HepG2 (cell line): ENCODE data around the gene FAM209A.

ENCODE experiments used
- CTCF ChIP-seq: sonication (generic); formaldehyde crosslinking; IDR thresholded peaks from 2 replicates; pipeline ENCODE4 v1.5.0; 2020; ENCODE audit warnings: mild to moderate bottlenecking, missing genetic modification reagents, moderate library complexity
- MAFK ChIP-seq, 2 experiments: IDR thresholded peaks in 1 of 2; conservative IDR thresholded peaks in 1 of 2; 2 replicates each; pipeline ENCODE4 v1.6.1; 2011; ENCODE audit warnings: improper control_type of control experiment in 2 of 2, low read length in 2 of 2
- NFAT5 ChIP-seq: sonication (generic); formaldehyde crosslinking; IDR thresholded peaks from 2 replicates; pipeline ENCODE4 v1.4.0; 2020; ENCODE audit warnings: missing genetic modification reagents
- NFE2L2 ChIP-seq: fragments of 150-350 bp; IDR thresholded peaks from 2 replicates; pipeline ENCODE4 v1.6.1; 2014; ENCODE audit warnings: low read length
- POLR2A ChIP-seq, 2 experiments: IDR thresholded peaks; 2 replicates each; pipeline ENCODE4 v1.6.1; 2011; ENCODE audit warnings: low read depth in 2 of 2, low read length in 2 of 2, mild to moderate bottlenecking in 1 of 2, moderate library complexity in 1 of 2; ENCODE audit not compliant: insufficient read depth in 1 of 2
- RELA ChIP-seq: sonication (generic); formaldehyde crosslinking; IDR thresholded peaks from 2 replicates; pipeline ENCODE4 v1.4.0; 2020; ENCODE audit warnings: missing genetic modification reagents
- SNAPC5 ChIP-seq: sonication (generic); formaldehyde crosslinking; IDR thresholded peaks from 2 replicates; pipeline ENCODE4 v1.8.1; 2023; ENCODE audit warnings: mild to moderate bottlenecking, missing genetic modification reagents, borderline replicate concordance
- SRF ChIP-seq: IDR thresholded peaks from 2 replicates; pipeline ENCODE4 v1.6.1; 2011; ENCODE audit warnings: mild to moderate bottlenecking, low read depth, low read length, moderate library complexity
- ZC3H4 ChIP-seq: sonication (generic); formaldehyde crosslinking; IDR thresholded peaks from 2 replicates; pipeline ENCODE4 v1.4.0; 2020; ENCODE audit warnings: missing genetic modification reagents, borderline replicate concordance
- ZFYVE20 ChIP-seq: sonication (generic); formaldehyde crosslinking; IDR thresholded peaks from 2 replicates; pipeline ENCODE4 v1.8.0; 2023; ENCODE audit warnings: low read depth, mild to moderate bottlenecking, moderate library complexity, missing genetic modification reagents, borderline replicate concordance
- ZNF121 ChIP-seq: sonication (generic); formaldehyde crosslinking; IDR thresholded peaks from 2 replicates; pipeline ENCODE4 v1.5.0; 2020; ENCODE audit warnings: mild to moderate bottlenecking, missing genetic modification reagents
- ZNF274 ChIP-seq: sonication (generic); formaldehyde crosslinking; IDR thresholded peaks from 2 replicates; pipeline ENCODE4 v1.5.1; 2020; ENCODE audit warnings: mild to moderate bottlenecking, missing genetic modification reagents
- ZNF530 ChIP-seq: sonication (generic); formaldehyde crosslinking; IDR thresholded peaks from 2 replicates; pipeline ENCODE4 v1.5.0; 2020; ENCODE audit warnings: low read depth, mild to moderate bottlenecking, missing genetic modification reagents
- ZZZ3 ChIP-seq: sonication (generic); formaldehyde crosslinking; IDR thresholded peaks from 2 replicates; pipeline ENCODE4 v1.4.0; 2020; ENCODE audit warnings: missing genetic modification reagents, mild to moderate bottlenecking, borderline replicate concordance

- no peak for TF ChIP-seq CTCF (CRISPR knock-in tag)
- TF ChIP-seq NFE2L2: no peak
- TF ChIP-seq ZFYVE20 (CRISPR knock-in tag): no peak
- TF ChIP-seq ZNF274: no peak
- TF ChIP-seq SRF: no peak
- TF ChIP-seq MAFK (conservative IDR thresholded peaks at IDR 0.05 in 1 of 2, IDR thresholded peaks at IDR 0.05 in 1 of 2; ENCODE audit: low read length in 2 of 2): no peak
- TF ChIP-seq POLR2A (IDR thresholded peaks at IDR 0.05; ENCODE audit: insufficient read depth in 1 of 2, low read depth in 2 of 2, low read length in 2 of 2): no peak
- TF ChIP-seq ZNF121 (CRISPR knock-in tag): no peak
- no peak for TF ChIP-seq ZC3H4
- no peak for TF ChIP-seq NFAT5 (CRISPR knock-in tag)
- no peak for TF ChIP-seq ZZZ3 (CRISPR knock-in tag)
- no peak for TF ChIP-seq ZNF530
- no peak for TF ChIP-seq SNAPC5
- no peak for TF ChIP-seq RELA (CRISPR knock-in tag)
These were observed 6.9 kb upstream of the FAM209A start for GRCh38 chr20:56517641-56518040.
